DMS79 (cell line): ENCODE data around the gene PGAM2.
"Not testable (repeated sequence)": the region's sequence is repeated elsewhere in the genome, so short reads cannot be mapped to it uniquely, and the experiment has no call there.

Experiments
- DNase-seq: peaks from one replicate; lab custom pipeline; 2025; lab: John Stamatoyannopoulos, UW

PGAM2 gene

GRCh38 chr7:44050121-44050914 lies 15.0 kb downstream of the PGAM2 start:
- no peak for DNase-seq

- DNase-seq = no peak
These were observed 17.2 kb downstream of the PGAM2 start for GRCh38 chr7:44048031-44048795.

GRCh38 chr7:44046321-44047061 lies 18.9 kb downstream of the PGAM2 start:
- no peak for DNase-seq

- DNase-seq = no peak
These were observed 19.9 kb downstream of the PGAM2 start for GRCh38 chr7:44045226-44046014.

GRCh38 chr7:44044315-44045225 lies 20.8 kb downstream of the PGAM2 start, which contains the start of gene DBNL:
DBNL (plus strand) TSS chr7:44044702; CDS start chr7:44044738, 36 bp downstream.
- peak; percentile 80 for DNase-seq

GRCh38 chr7:44043902-44044301 lies 21.5 kb downstream of the PGAM2 start:
- DNase-seq = no peak

GRCh38 chr7:44042221-44042620 lies 23.1 kb downstream of the PGAM2 start:
- no peak for DNase-seq

GRCh38 chr7:44040493-44040891 lies 24.9 kb downstream of the PGAM2 start:
- DNase-seq = not testable (repeated sequence)

- not testable (repeated sequence) for DNase-seq
These were observed 25.4 kb downstream of the PGAM2 start for GRCh38 chr7:44039800-44040492.

- DNase-seq = peak; percentile 94
These were observed 26.3 kb downstream of the PGAM2 start for GRCh38 chr7:44038961-44039558.

- DNase-seq = not testable (repeated sequence)
These were observed 26.8 kb downstream of the PGAM2 start for GRCh38 chr7:44038553-44038952.

- DNase-seq = not testable (repeated sequence)
These were observed 27.4 kb downstream of the PGAM2 start for GRCh38 chr7:44037951-44038350.

- not testable (repeated sequence) for DNase-seq
These were observed 29.0 kb downstream of the PGAM2 start for GRCh38 chr7:44036364-44036763.

- not testable (repeated sequence) for DNase-seq
These were observed 31.2 kb downstream of the PGAM2 start for GRCh38 chr7:44033971-44034844.

GRCh38 chr7:44032031-44032430 lies 33.3 kb downstream of the PGAM2 start:
- DNase-seq = not testable (repeated sequence)

- not testable (repeated sequence) for DNase-seq
These were observed 34.0 kb downstream of the PGAM2 start for GRCh38 chr7:44031319-44031718.

- not testable (repeated sequence) for DNase-seq
These were observed 35.3 kb downstream of the PGAM2 start for GRCh38 chr7:44030029-44030428.

GRCh38 chr7:44029433-44029832 lies 35.9 kb downstream of the PGAM2 start:
- not testable (repeated sequence) for DNase-seq
